HG03439 (cell line): Measurements from ENCODE around the gene CRIP3.

ENCODE experiments used
- ATAC-seq: cut with Tn5 transposase; IDR thresholded peaks from one replicate; pipeline ENCODE4 v1.9.1; 2021; ENCODE audit warnings: mild to moderate bottlenecking, moderate library complexity; ENCODE audit not compliant: unreplicated experiment

The CRIP3 gene

DNA sequence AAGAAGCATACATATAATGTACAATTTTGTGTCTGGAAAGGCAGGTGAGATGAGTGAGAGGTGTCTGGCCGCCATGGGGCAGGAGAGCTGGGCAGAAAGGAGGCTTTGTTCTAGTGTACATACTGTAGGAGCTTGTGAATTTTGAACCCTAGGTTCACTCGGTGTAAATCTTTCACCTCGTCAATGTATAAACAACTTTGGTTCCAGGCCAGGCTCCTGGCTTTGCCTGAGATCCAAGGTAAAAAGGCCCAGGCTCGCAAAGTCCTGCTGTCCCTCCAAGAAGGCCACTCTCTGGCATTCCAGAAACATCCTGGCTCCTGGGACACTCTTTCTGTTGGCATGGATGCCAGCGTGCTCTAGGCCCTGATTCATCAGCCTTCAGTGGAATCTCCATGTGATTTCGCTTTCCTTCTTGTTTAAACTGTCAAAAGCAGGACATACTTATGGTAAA lies 17.7 kb downstream of the CRIP3 start:
- ATAC-seq, result no peak

GRCh38 chr6:43290339-43290904 lies 18.2 kb downstream of the CRIP3 start:
- no peak for ATAC-seq

DNA sequence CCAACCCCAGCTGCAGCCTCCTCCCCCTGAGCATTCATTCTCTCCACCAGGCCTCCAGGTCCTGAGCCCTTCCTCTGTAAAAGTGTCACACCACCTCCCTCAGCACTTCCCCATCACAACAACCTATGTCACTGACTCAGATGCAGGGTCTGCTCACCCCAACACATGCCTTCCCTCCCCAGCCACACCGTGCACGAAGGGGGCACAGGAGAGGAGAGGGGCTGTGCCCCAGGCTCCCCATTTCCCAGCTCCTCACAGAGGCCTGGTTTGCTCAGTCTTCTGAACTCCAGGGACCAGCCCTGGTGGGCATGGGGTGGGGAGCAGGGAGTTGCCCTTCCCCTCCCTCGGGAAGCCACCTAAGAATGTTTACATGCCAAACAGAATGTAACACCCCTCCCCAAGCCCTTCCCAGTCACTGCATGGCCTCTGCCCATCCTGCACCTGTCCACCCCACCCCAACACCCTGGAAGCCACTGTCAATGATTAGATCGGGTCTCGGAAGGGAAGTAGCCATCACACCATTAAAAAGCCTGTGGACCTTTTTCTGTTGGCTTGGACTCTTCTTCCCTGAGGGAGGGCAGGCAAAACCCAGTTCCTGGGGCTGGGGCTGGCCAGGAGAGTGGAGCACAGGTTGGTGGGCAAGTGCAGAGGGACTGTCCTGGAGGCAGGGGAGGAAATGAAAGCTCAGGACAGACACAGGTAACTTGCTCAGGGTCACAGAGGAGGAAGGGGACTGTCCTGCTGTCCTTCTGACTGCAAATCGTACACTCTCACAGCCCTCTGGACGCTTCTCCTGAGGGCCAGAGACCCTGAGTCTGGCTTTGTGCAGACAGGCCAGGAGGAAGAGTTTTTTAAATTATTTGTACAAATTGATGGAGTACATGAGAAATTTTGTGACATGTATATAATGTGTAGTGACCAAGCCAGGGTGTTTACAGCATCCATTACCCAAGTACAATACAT lies 20.6 kb downstream of the CRIP3 start:
- no peak for ATAC-seq

- no peak for ATAC-seq
These were observed 21.5 kb downstream of the CRIP3 start for GRCh38 chr6:43286980-43287716.

DNA sequence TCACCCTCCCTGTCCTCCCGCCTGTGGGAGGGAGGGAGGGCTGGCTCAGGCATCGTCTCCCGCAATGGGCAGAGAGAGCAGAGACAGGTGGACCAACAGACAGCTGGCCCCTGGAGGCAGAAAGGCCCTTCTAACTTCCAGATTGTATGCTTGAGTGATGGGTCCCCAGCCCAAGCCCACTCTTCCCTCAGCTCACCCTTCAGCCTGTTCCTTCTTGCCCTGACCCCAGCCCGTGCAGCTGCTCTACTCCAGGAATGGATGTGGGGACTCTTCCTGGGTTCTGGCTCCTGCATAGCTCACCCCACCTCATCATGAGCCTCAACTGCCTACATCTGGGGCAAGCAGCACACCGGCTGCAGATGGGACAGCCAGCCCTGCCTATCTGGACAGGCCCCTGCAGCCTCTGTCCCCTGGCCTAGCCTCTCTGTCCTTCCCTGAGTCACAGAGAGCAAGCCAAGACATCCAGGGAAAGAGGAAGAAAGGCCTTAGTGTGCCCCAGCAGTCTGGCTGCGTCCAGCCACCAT lies 22.1 kb downstream of the CRIP3 start:
- no peak for ATAC-seq

GRCh38 chr6:43285832-43286231 lies 22.8 kb downstream of the CRIP3 start:
- no peak for ATAC-seq

DNA sequence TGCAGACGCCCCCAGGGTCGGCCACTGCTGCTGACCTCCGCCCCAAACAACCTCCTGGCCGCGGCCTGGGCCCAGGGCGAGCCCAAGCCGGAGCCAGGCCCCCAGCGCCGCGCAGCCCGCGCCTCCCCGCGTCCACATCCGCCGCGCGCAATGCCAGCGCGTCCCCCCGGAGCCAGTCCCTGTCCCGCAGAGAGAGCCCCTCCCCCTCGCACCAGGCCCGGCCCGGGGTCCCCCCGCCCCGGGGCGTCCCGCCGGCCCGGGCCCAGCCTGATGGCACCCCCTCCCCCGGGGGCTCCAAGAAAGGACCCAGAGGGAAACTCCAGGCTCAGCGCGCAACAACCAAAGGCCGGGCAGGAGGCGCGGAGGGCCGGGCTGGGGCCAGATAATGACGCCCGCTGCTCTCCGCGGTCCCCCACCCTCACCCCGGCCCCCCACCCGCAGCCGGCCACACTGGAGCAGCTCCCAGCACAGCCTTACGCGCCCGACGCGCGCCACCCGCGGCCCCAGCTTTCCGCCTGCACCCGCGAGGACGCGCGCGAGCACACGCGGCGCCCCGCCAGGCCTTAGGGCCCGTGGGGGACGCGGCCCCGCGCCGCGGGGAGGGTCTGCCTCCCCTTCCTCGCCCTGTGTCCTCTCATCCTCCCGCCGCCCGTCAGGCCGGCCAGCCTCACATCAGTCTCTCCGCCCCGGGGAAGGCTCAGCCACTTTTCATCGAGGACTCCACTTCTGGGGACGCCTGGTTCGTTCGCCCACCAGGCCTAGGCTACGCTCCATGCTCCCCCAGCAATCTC lies 23.4 kb downstream of the CRIP3 start:
- no peak for ATAC-seq

DNA sequence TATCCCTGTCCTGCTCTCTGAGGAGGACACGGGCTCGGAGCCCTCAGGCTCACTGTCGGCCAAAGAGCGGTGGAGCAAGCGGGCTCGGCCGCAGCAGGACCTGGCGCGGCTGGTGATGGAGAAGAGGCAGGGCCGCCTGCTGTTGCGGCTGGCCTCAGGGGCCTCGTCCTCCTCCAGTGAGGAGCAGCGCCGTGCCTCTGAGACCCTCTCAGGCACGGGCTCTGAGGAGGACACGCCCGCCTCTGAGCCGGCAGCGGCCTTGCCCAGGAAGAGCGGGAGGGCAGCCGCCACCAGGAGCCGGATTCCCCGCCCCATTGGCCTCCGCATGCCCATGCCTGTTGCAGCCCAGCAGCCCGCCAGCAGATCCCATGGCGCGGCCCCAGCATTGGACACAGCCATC lies 24.7 kb downstream of the CRIP3 start:
- ATAC-seq, result no peak

DNA sequence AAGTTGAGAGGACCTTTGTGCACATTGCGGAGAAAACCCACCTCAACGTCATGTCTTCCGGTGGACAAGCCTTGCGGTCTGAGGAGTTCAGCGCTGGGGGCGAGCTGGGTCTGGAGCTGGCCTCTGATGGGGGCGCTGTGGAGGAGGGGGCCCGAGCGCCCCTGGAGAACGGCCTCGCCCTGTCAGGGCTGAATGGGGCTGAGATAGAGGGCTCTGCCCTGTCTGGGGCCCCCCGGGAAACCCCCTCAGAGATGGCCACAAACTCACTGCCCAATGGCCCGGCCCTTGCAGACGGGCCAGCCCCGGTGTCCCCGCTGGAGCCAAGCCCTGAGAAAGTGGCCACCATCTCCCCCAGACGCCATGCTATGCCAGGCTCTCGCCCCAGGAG lies 25.1 kb downstream of the CRIP3 start:
- ATAC-seq, result no peak

- no peak for ATAC-seq
These were observed 25.8 kb downstream of the CRIP3 start for GRCh38 chr6:43282636-43283513.

- no peak for ATAC-seq
These were observed 26.6 kb downstream of the CRIP3 start for GRCh38 chr6:43282060-43282459.

- no peak for ATAC-seq
These were observed 28.4 kb downstream of the CRIP3 start for GRCh38 chr6:43280234-43280633.

DNA sequence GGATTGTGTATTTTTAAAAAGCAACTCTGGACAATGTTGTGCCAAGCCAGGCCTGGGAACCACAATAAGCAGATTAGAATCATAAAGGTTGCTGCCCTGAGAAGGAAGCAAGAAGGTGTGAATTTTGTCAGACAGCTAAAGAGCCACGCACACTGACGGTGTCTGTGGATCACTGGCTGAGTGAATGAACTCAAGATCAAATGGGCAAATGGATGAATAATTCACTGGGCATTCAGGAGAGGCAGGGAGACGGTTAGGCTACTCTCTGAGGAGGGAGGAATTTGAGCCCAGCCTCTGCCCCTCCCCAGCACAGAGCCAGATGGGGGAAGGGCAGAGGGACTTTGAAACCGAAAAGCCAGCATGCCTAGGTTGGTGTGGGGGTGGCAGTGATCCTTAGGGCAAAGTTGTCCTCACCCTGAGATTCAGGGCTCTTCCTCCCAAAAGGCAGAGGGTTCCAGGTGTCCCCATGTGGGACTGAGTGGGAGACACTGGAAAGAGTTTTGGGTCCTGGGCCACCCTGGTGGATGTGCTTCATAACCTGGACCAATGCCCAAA lies 30.0 kb downstream of the CRIP3 start:
- no peak for ATAC-seq

DNA sequence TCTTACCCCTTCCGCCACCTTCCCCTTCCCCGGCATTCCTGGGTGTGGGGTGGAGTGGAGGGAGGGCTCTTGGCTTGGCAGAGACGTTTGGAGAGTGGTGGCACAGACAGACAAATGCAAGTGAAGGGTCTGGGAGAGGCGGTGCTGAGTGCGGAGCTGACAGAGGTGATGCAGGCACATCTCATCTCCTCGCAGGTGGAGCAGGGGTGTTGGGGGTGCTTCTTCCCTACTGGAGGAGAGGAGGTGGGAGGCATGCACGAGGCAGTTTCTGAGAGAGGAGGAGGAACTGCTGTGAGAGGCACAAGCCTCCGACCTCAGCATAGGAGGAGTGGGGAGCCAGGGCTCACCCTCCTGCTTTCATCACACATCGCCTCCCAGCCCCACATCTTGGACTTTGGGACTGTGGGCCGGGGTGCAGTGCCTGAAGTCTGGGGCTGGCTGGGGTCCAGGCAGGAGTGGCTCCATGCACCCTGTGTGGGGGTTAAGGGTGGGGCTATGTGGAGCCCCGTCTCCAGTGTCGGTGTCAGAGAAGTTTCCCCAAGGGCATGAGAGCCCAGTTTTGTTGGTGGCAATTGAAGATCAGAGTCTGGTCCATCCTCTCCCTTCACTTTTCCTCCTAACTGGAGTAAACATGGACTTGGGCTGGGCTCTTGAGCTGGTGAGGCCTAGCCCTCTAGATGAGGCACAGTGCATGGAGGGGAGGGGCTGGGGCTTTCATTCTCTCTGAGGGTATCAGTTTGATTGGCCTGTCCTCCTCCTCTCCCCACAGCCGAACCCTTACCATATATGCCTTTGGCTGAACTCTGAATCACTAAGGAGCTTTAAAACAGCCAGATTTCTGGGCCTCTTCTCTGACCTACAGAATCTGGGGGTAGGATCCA lies 30.7 kb downstream of the CRIP3 start:
- no peak for ATAC-seq

DNA sequence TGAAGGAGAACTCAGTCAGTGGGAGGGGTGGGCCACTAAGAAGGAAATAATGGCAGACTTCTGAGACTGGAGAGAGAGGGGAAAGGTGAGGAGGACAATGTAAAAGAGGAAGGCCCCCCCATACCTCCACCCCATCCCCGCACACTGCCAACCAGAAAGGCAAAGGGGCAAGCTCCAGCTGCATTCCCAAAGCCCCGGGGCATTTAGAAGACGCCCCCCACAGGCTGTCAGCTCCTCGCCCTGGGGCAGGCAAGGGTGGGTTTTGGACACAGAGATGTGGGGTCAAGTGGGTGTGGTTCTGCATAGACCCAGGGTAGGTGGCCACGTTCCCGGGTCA lies 31.4 kb downstream of the CRIP3 start:
- no peak for ATAC-seq

GRCh38 chr6:43276577-43277305 lies 31.9 kb downstream of the CRIP3 start:
- no peak for ATAC-seq

- no peak for ATAC-seq
These were observed 32.6 kb downstream of the CRIP3 start for GRCh38 chr6:43275801-43276576.
